Liver (tissue), 3 donors: ENCODE data around the gene MYO1B.

ENCODE experiments used
- CTCF ChIP-seq: fragments of 150-350 bp; IDR thresholded peaks from 2 replicates; pipeline ENCODE4 v1.5.1; 2017; ENCODE audit warnings: improper control_type of control experiment, low read depth, low read length; ENCODE audit not compliant: missing input control
- RAD21 ChIP-seq, 2 donors: IDR thresholded peaks; 2 replicates each; pipeline ENCODE4 v1.6.1; 2016; ENCODE audit warnings: antibody characterized with exemption in 2 of 2, mild to moderate bottlenecking in 2 of 2
- REST ChIP-seq: IDR thresholded peaks from 2 replicates; pipeline ENCODE4 v1.6.1; 2016; ENCODE audit warnings: antibody characterized with exemption, mild to moderate bottlenecking
- ZBTB33 ChIP-seq: IDR thresholded peaks from 2 replicates; pipeline ENCODE4 v1.6.1; 2016; ENCODE audit warnings: antibody characterized with exemption
- donor health status: healthy.
- donor health status: healthy.

GRCh38 chr2:191376981-191377629, 131.9 kb downstream of the MYO1B start:
- no peak for TF ChIP-seq CTCF
- TF ChIP-seq RAD21 (IDR thresholded peaks at IDR 0.05): peak; percentile 19 to 43
- peak; percentile 37 for TF ChIP-seq REST
- TF ChIP-seq ZBTB33: peak; percentile 27
